Caco-2 (cell line): ENCODE data around the gene TF. TPM values are rescaled to one million over a fixed set of nuclear protein-coding genes. Genes with fewer than 3 reads are reported as not detected.

Source experiments
- BruUV-seq: library from RNA; stranded (reverse); fragments of 400-500 nt; replicated peaks from 2 replicates; lab custom pipeline; 2021; lab: Mats Ljungman, UMichigan
- CTCF ChIA-PET: fragments of 300-600 bp; sonication (Branson Sonifier 250); formaldehyde crosslinking; loops from one replicate; lab custom pipeline; 2022; ENCODE audit warnings: antibody characterized with exemption; lab: Charles Lee
- POLR2A ChIA-PET: fragments of 300-600 bp; sonication (Branson Sonifier 250); formaldehyde crosslinking; loops from one replicate; lab custom pipeline; 2022; ENCODE audit warnings: antibody characterized with exemption; lab: Charles Lee
- DNase-seq, 2 experiments: peaks; one replicate each; pipeline versions ENCODE4 v3.0.0 to v3.0.0-alpha.2; 2020 to 2022
- H3K27me3 ChIP-seq: replicated peaks from 2 replicates; pipeline ENCODE4 v1.6.0; 2011; ENCODE audit warnings: low read length; ENCODE audit not compliant: control insufficient read depth, insufficient read depth
- H3K36me3 ChIP-seq: 2 replicates; pipeline ENCODE4 v1.5.1; 2011; ENCODE audit warnings: low read length; ENCODE audit not compliant: control insufficient read depth, insufficient read depth
- H3K4me1 ChIP-seq: fragments of 250-450 bp; sonication (Bioruptor Pico); 2 replicates; pipeline ENCODE4 v1.5.1; 2020; ENCODE audit warnings: mild to moderate bottlenecking
- H3K4me3 ChIP-seq: 2 replicates; pipeline ENCODE4 v1.5.1; 2011; ENCODE audit warnings: low read depth, mild to moderate bottlenecking, control low read depth, low read length
- H3K9me3 ChIP-seq: fragments of 250-450 bp; sonication (Bioruptor Pico); 2 replicates; pipeline ENCODE4 v1.5.1; 2020; ENCODE audit warnings: mild to moderate bottlenecking, moderate library complexity
- H3K27ac Mint-ChIP-seq: one replicate; pipeline ENCODE4 v1.8.0; 2022; ENCODE audit warnings: mixed read lengths; ENCODE audit not compliant: unreplicated experiment
- H3K27me3 Mint-ChIP-seq: one replicate; pipeline ENCODE4 v1.8.0; 2022; ENCODE audit warnings: mixed read lengths; ENCODE audit not compliant: insufficient read depth, unreplicated experiment
- H3K36me3 Mint-ChIP-seq: one replicate; pipeline ENCODE4 v1.8.0; 2022; ENCODE audit warnings: mild to moderate bottlenecking, mixed read lengths; ENCODE audit not compliant: insufficient read depth, unreplicated experiment
- H3K4me1 Mint-ChIP-seq: one replicate; pipeline ENCODE4 v1.8.0; 2022; ENCODE audit warnings: low read depth, mixed read lengths; ENCODE audit not compliant: unreplicated experiment
- H3K4me3 Mint-ChIP-seq: one replicate; pipeline ENCODE4 v1.8.0; 2022; ENCODE audit warnings: mild to moderate bottlenecking, moderate library complexity, mixed read lengths; ENCODE audit not compliant: unreplicated experiment
- H3K9me3 Mint-ChIP-seq: one replicate; pipeline ENCODE4 v1.8.0; 2022; ENCODE audit warnings: mixed read lengths; ENCODE audit not compliant: unreplicated experiment
- intact Hi-C: fragments of 100-400 bp; cut with micrococcal nuclease; formaldehyde crosslinking; loops from one replicate; pipeline ENCODE4 v1.10.0; 2022; ENCODE audit not compliant: unreplicated experiment
- total RNA-seq: library from RNA; stranded (reverse); gene quantifications from 2 replicates; pipeline ENCODE4 v1.2.3, GENCODE V29; 2022
- TF ChIP-seq, protein P1 (sequence below), 2 experiments: fragments of 200-600 bp in 1 of 2; IDR thresholded peaks; 1 replicate in 1 of 2; 2 replicates in 1 of 2; pipeline versions ENCODE4 v1.5.1 to v1.8.0; 2011 to 2022; ENCODE audit warnings: antibody characterized with exemption in 1 of 2, control low read depth in 1 of 2, inconsistent platforms in 1 of 2, low read depth in 1 of 2, low read length in 1 of 2, mild to moderate bottlenecking in 1 of 2, moderate library complexity in 1 of 2; ENCODE audit not compliant: insufficient read depth in 1 of 2, severe bottlenecking in 1 of 2, unreplicated experiment in 1 of 2

TF gene
- total RNA-seq, 1 experiment from 2014 or later = 23.4 TPM

DNA sequence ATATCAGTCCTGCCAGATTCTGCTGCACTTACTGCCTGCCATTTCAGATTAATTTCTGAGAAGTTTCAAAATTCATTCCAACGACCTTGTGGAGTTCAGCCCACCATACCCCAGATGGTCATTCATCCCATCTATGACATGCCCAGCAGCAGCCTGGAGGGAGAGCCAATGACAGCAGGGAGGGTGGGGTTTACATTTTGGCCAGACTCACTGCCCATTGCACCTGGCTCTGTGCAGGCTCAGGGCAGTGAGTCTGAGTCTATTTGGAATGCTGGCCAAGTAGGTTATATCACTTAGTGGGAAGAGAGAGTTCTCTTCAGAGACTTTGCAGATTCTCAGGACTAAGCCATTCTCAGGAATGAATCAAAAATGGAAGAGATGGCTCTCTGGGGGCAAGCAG, 80.9 kb downstream of the TF start:
- H3K27me3 Mint-ChIP-seq = no peaks in the 10 kb centered on the region
- intact Hi-C loops = loop anchor here (5.0 kb wide), 1 partner anchor 70 kb away; the partner anchor contains the start of gene RAB6B
- no peaks in the 10 kb centered on the region for H3K4me1 Mint-ChIP-seq
- H3K4me3 ChIP-seq = no peak overlapping the region
- no peaks in the 10 kb centered on the region for H3K9me3 Mint-ChIP-seq
- POLR2A ChIA-PET = no interaction called here
- TF ChIP-seq, protein P1, sequence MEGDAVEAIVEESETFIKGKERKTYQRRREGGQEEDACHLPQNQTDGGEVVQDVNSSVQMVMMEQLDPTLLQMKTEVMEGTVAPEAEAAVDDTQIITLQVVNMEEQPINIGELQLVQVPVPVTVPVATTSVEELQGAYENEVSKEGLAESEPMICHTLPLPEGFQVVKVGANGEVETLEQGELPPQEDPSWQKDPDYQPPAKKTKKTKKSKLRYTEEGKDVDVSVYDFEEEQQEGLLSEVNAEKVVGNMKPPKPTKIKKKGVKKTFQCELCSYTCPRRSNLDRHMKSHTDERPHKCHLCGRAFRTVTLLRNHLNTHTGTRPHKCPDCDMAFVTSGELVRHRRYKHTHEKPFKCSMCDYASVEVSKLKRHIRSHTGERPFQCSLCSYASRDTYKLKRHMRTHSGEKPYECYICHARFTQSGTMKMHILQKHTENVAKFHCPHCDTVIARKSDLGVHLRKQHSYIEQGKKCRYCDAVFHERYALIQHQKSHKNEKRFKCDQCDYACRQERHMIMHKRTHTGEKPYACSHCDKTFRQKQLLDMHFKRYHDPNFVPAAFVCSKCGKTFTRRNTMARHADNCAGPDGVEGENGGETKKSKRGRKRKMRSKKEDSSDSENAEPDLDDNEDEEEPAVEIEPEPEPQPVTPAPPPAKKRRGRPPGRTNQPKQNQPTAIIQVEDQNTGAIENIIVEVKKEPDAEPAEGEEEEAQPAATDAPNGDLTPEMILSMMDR (IDR thresholded peaks at IDR 0.05; ENCODE audit: insufficient read depth in 1 of 2, low read depth in 1 of 2, low read length in 1 of 2, severe bottlenecking in 1 of 2, unreplicated experiment in 1 of 2) = no peak
- peaks cover 10% of the 10 kb centered on the region for H3K36me3 Mint-ChIP-seq
- CTCF ChIA-PET = no interaction called here
- H3K4me1 ChIP-seq = no peaks in the 10 kb centered on the region
- no peaks in the 10 kb centered on the region for H3K9me3 ChIP-seq
- no peak for DNase-seq
- peaks cover 2% of the 10 kb centered on the region for H3K36me3 ChIP-seq
- H3K27ac Mint-ChIP-seq = no peak overlapping the region
- H3K27me3 ChIP-seq = no peaks in the 10 kb centered on the region
- no peak overlapping the region for H3K4me3 Mint-ChIP-seq
- no TSS peak for BruUV-seq

DNA sequence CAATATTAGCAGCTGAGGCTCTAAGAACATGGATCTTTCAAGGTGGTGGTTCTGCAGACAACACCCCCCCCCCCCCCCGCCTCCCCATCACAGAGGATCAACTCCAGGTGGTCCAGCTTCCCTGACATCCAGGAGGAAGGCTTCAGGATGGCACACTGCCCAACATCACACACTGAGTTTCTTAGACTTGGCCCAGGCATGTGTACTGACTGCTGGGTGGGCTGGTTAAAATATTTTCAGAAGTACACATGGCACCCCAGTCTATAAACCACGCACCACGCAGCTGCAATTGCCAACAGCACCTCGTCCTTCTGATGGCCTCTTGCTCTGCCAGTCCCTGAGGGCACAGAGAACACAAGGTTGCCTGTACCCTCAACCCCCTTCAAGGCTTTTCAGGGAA, 81.5 kb downstream of the TF start:
- intact Hi-C loops = loop anchor here (5.0 kb wide), 1 partner anchor 70 kb away; the partner anchor contains the start of gene RAB6B
- TF ChIP-seq, protein P1 (IDR thresholded peaks at IDR 0.05; ENCODE audit: insufficient read depth in 1 of 2, low read depth in 1 of 2, low read length in 1 of 2, severe bottlenecking in 1 of 2, unreplicated experiment in 1 of 2) = no peak
- BruUV-seq = no TSS peak
- POLR2A ChIA-PET = no interaction called here
- no peak for DNase-seq
- Mint-ChIP-seq H3K4me3 (no peak overlapping the region), H3K4me1 (no peaks in the 10 kb centered on the region), H3K9me3 (no peaks in the 10 kb centered on the region), H3K36me3 (peaks cover 5% of the 10 kb centered on the region), H3K27me3 (no peaks in the 10 kb centered on the region), H3K27ac (no peak overlapping the region)
- H3K4me3 ChIP-seq = no peak overlapping the region
- CTCF ChIA-PET = no interaction called here
- no peaks in the 10 kb centered on the region for H3K4me1 ChIP-seq
- H3K36me3 ChIP-seq = peaks cover 1% of the 10 kb centered on the region
- H3K27me3 ChIP-seq = no peaks in the 10 kb centered on the region
- H3K9me3 ChIP-seq = no peaks in the 10 kb centered on the region

DNA sequence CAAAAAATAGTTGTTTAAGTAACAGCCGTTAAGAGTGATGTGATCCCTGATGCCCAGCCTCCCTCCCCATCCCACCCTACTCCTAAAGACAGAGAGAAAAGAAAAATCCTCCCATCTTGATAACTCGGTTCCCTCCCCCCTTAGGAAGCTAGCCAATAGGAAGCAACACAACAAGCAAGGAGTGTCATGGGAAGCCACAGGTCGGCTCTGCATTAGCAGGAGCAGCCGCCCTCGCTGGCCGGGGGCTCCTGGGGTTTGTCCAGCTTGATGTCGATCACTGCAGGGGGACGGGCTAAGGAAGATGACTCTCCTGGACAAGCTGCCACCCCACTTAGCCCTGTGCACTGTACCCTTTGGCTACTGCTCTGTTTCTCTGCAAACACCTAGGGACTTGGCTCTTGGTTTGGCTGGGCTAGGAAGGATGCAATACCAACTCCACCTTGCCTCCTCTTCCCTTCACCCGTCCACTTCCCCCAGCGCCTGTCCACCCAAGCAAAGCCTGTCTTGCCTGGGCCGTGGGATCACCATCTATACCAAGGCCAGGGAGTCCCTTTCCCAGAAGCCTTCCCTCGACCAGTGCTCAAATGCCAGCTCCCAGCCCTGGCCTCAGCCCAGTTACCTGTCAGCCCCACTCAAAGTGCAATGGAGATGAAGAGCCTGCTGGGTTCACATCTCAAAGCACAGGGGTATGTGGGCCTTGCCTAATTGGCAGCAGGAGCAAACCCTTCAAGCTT, 82.5 kb downstream of the TF start:
- no TSS peak for BruUV-seq
- H3K27me3 Mint-ChIP-seq = no peaks in the 10 kb centered on the region
- POLR2A ChIA-PET = no interaction called here

More for the DNA sequence above, 82.5 kb downstream of the TF start:
- Mint-ChIP-seq H3K27ac (no peak overlapping the region), H3K4me1 (no peaks in the 10 kb centered on the region), H3K9me3 (no peaks in the 10 kb centered on the region), H3K4me3 (no peak overlapping the region), H3K36me3 (no peaks in the 10 kb centered on the region)
- no peak overlapping the region for H3K4me3 ChIP-seq
- H3K9me3 ChIP-seq = no peaks in the 10 kb centered on the region
- H3K27me3 ChIP-seq = no peaks in the 10 kb centered on the region
- peaks cover 1% of the 10 kb centered on the region for H3K36me3 ChIP-seq
- H3K4me1 ChIP-seq = no peaks in the 10 kb centered on the region
- CTCF ChIA-PET = no interaction called here
- TF ChIP-seq, protein P1 (IDR thresholded peaks at IDR 0.05; ENCODE audit: insufficient read depth in 1 of 2, low read depth in 1 of 2, low read length in 1 of 2, severe bottlenecking in 1 of 2, unreplicated experiment in 1 of 2) = no peak
- intact Hi-C loops = loop anchor here (5.0 kb wide), 1 partner anchor 69 kb away; the partner anchor contains the start of gene RAB6B
- no peak for DNase-seq
